BJ (cell line): Measurements from ENCODE around the gene TRMT2A. TPM values are rescaled to one million over a fixed set of nuclear protein-coding genes. Genes with fewer than 3 reads are reported as not detected.

Experiments used
- CTCF ChIA-PET: fragments of 350-600 bp; formaldehyde crosslinking; extraction: SDS; loops from one replicate; lab custom pipeline; 2021; ENCODE audit warnings: antibody characterized with exemption, inconsistent platforms; lab: Yijun Ruan, JAX
- POLR2A ChIA-PET: fragments of 300-600 bp; sonication (Branson Sonifier 250); formaldehyde crosslinking; extraction: SDS; loops from one replicate; lab custom pipeline; 2021; ENCODE audit warnings: antibody characterized with exemption; lab: Charles Lee
- DNase-seq: peaks from one replicate; pipeline ENCODE4 v3.0.0-alpha.2; 2011; ENCODE audit warnings: low read depth
- H3K27me3 ChIP-seq: 2 replicates; pipeline ENCODE4 v1.6.0; 2011; ENCODE audit warnings: low read length; ENCODE audit not compliant: control insufficient read depth, insufficient read depth
- H3K36me3 ChIP-seq: 2 replicates; pipeline ENCODE4 v1.5.1; 2011; ENCODE audit warnings: low read length; ENCODE audit not compliant: control insufficient read depth, insufficient read depth
- H3K4me3 ChIP-seq: 2 replicates; pipeline ENCODE4 v1.5.1; 2011; ENCODE audit warnings: low read depth, mild to moderate bottlenecking, control low read depth, low read length
- CTCF ChIP-seq: IDR thresholded peaks from 2 replicates; pipeline ENCODE4 v1.5.1; 2011; ENCODE audit warnings: low read depth, mild to moderate bottlenecking, control low read depth, inconsistent platforms, low read length, moderate library complexity; ENCODE audit not compliant: insufficient read depth
- polyA plus RNA-seq: library from polyadenylated mRNA; depleted of rRNA; stranded (reverse); fragments of >200 nt; gene quantifications from 2 replicates; pipeline ENCODE4 v1.2.3, GENCODE V29; 2011

The TRMT2A gene
- polyA plus RNA-seq, 1 experiment, result 34.2 TPM

GRCh38 chr22:20127869-20128618, 11.0 kb upstream of the TRMT2A start:
- Histone ChIP-seq H3K36me3 (peaks cover 23% of the 10 kb centered on the region), H3K4me3 (no peak overlapping the region), H3K27me3 (no peaks in the 10 kb centered on the region)
- ChIA-PET POLR2A (no interaction called here), CTCF (interaction anchor here (2.0 kb wide), 1 partner anchor 10 kb away, joined by 5 read pairs; no protein-coding TSS in a partner anchor)
- DNase-seq, result no peak
- TF ChIP-seq CTCF, result no peak

GRCh38 chr22:20127318-20127868, 10.4 kb upstream of the TRMT2A start:
- ChIA-PET CTCF (no interaction called here), POLR2A (no interaction called here)
- no peak for DNase-seq
- no peaks in the 10 kb centered on the region for H3K27me3 ChIP-seq
- H3K36me3 ChIP-seq, result peaks cover 26% of the 10 kb centered on the region
- H3K4me3 ChIP-seq, result no peak overlapping the region
- no peak for TF ChIP-seq CTCF

GRCh38 chr22:20126284-20127029, 9.4 kb upstream of the TRMT2A start:
- DNase-seq, result no peak
- Histone ChIP-seq H3K27me3 (no peaks in the 10 kb centered on the region), H3K36me3 (peaks cover 27% of the 10 kb centered on the region), H3K4me3 (no peak overlapping the region)
- ChIA-PET POLR2A (no interaction called here), CTCF (no interaction called here)
- TF ChIP-seq CTCF, result no peak

- no peak for TF ChIP-seq CTCF
- ChIA-PET POLR2A (no interaction called here), CTCF (interaction anchor here (1.4 kb wide), 1 partner anchor 13 kb away, joined by 4 read pairs; no protein-coding TSS in a partner anchor)
- DNase-seq, result no peak
- H3K4me3 ChIP-seq, result no peak overlapping the region
- no peaks in the 10 kb centered on the region for H3K27me3 ChIP-seq
- peaks cover 28% of the 10 kb centered on the region for H3K36me3 ChIP-seq
Observed at GRCh38 chr22:20125201-20126174, 8.5 kb upstream of the TRMT2A start.
